ENCODE measurements around the gene HSD17B1. TPM values are rescaled to one million over a fixed set of nuclear protein-coding genes. Genes with fewer than 3 reads are reported as not detected.

HSD17B1 gene
- total RNA-seq, 1 experiment from 2014 or later: 1.5 TPM

GRCh38 chr17:42521036-42521435 lies 31.7 kb upstream of the HSD17B1 start:
- ATAC-seq: no peak

GRCh38 chr17:42521666-42522262 lies 31.0 kb upstream of the HSD17B1 start:
- Mint-ChIP-seq H3K4me3 (no peak overlapping the region), H3K36me3 (peaks cover 10% of the 10 kb centered on the region), H3K27me3 (ENCODE audit: low read depth) (peaks cover 4% of the 10 kb centered on the region), H3K4me1 (peaks cover 19% of the 10 kb centered on the region), H3K27ac (no peak overlapping the region), H3K9me3 (no peaks in the 10 kb centered on the region)
- TF ChIP-seq NFYB (CRISPR knock-in tag; conservative IDR thresholded peaks at IDR 0.05; ENCODE audit: low read depth) (no peak), HMGXB4 (CRISPR knock-in tag; IDR thresholded peaks at IDR 0.05) (no peak), ZNF219 (CRISPR knock-in tag; IDR thresholded peaks at IDR 0.05; ENCODE audit: borderline replicate concordance) (no peak), TEAD1 (CRISPR knock-in tag; IDR thresholded peaks at IDR 0.05) (no peak), JUN (CRISPR knock-in tag; IDR thresholded peaks at IDR 0.05) (no peak), GABPB1 (CRISPR knock-in tag; IDR thresholded peaks at IDR 0.05) (no peak)
- TF ChIP-seq, protein P1, sequence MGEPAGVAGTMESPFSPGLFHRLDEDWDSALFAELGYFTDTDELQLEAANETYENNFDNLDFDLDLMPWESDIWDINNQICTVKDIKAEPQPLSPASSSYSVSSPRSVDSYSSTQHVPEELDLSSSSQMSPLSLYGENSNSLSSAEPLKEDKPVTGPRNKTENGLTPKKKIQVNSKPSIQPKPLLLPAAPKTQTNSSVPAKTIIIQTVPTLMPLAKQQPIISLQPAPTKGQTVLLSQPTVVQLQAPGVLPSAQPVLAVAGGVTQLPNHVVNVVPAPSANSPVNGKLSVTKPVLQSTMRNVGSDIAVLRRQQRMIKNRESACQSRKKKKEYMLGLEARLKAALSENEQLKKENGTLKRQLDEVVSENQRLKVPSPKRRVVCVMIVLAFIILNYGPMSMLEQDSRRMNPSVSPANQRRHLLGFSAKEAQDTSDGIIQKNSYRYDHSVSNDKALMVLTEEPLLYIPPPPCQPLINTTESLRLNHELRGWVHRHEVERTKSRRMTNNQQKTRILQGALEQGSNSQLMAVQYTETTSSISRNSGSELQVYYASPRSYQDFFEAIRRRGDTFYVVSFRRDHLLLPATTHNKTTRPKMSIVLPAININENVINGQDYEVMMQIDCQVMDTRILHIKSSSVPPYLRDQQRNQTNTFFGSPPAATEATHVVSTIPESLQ (CRISPR knock-in tag; IDR thresholded peaks at IDR 0.05): no peak
- ChIA-PET CTCF (interaction anchor here (0.5 kb wide), 1 partner anchor 11 kb away, joined by 3 read pairs; no protein-coding TSS in a partner anchor), POLR2A (no interaction called here)
- no peak for DNase-seq (ENCODE audit: low spot score)
- no peak for ATAC-seq

More at GRCh38 chr17:42521036-42521435, 31.7 kb upstream of the HSD17B1 start:
- no peak for DNase-seq (ENCODE audit: low spot score)
- H3K9me3 Mint-ChIP-seq: no peaks in the 10 kb centered on the region
- H3K4me1 Mint-ChIP-seq: peaks cover 19% of the 10 kb centered on the region
- peaks cover 4% of the 10 kb centered on the region for H3K27me3 Mint-ChIP-seq (ENCODE audit: low read depth)
- no peak overlapping the region for H3K27ac Mint-ChIP-seq
- CTCF ChIA-PET: interaction anchor here (0.5 to 2.3 kb wide), 5 partner anchors 12 to 334 kb away, joined by 3 to 9 read pairs (median 4); partner anchors contain the start of genes CAVIN1 and PSMC3IP
- H3K4me3 Mint-ChIP-seq: no peak overlapping the region
- H3K36me3 Mint-ChIP-seq: peaks cover 10% of the 10 kb centered on the region
- POLR2A ChIA-PET: interaction anchor here (1.1 kb wide), 1 partner anchor 34 kb away, joined by 3 read pairs; no protein-coding TSS in a partner anchor
- TF ChIP-seq, protein P2, sequence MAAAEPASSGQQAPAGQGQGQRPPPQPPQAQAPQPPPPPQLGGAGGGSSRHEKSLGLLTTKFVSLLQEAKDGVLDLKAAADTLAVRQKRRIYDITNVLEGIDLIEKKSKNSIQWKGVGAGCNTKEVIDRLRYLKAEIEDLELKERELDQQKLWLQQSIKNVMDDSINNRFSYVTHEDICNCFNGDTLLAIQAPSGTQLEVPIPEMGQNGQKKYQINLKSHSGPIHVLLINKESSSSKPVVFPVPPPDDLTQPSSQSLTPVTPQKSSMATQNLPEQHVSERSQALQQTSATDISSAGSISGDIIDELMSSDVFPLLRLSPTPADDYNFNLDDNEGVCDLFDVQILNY (CRISPR knock-in tag; IDR thresholded peaks at IDR 0.05): no peak
- TF ChIP-seq SMAD3 (CRISPR knock-in tag; IDR thresholded peaks at IDR 0.05; ENCODE audit: borderline replicate concordance) (no peak), IRF2 (CRISPR knock-in tag; IDR thresholded peaks at IDR 0.05; ENCODE audit: borderline replicate concordance, low read depth) (no peak), MXD4 (CRISPR knock-in tag; IDR thresholded peaks at IDR 0.05; ENCODE audit: borderline replicate concordance) (no peak)
- TF ChIP-seq, protein P3, sequence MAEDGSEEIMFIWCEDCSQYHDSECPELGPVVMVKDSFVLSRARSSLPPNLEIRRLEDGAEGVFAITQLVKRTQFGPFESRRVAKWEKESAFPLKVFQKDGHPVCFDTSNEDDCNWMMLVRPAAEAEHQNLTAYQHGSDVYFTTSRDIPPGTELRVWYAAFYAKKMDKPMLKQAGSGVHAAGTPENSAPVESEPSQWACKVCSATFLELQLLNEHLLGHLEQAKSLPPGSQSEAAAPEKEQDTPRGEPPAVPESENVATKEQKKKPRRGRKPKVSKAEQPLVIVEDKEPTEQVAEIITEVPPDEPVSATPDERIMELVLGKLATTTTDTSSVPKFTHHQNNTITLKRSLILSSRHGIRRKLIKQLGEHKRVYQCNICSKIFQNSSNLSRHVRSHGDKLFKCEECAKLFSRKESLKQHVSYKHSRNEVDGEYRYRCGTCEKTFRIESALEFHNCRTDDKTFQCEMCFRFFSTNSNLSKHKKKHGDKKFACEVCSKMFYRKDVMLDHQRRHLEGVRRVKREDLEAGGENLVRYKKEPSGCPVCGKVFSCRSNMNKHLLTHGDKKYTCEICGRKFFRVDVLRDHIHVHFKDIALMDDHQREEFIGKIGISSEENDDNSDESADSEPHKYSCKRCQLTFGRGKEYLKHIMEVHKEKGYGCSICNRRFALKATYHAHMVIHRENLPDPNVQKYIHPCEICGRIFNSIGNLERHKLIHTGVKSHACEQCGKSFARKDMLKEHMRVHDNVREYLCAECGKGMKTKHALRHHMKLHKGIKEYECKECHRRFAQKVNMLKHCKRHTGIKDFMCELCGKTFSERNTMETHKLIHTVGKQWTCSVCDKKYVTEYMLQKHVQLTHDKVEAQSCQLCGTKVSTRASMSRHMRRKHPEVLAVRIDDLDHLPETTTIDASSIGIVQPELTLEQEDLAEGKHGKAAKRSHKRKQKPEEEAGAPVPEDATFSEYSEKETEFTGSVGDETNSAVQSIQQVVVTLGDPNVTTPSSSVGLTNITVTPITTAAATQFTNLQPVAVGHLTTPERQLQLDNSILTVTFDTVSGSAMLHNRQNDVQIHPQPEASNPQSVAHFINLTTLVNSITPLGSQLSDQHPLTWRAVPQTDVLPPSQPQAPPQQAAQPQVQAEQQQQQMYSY (CRISPR knock-in tag; IDR thresholded peaks at IDR 0.05): no peak
- TF ChIP-seq, protein P4, sequence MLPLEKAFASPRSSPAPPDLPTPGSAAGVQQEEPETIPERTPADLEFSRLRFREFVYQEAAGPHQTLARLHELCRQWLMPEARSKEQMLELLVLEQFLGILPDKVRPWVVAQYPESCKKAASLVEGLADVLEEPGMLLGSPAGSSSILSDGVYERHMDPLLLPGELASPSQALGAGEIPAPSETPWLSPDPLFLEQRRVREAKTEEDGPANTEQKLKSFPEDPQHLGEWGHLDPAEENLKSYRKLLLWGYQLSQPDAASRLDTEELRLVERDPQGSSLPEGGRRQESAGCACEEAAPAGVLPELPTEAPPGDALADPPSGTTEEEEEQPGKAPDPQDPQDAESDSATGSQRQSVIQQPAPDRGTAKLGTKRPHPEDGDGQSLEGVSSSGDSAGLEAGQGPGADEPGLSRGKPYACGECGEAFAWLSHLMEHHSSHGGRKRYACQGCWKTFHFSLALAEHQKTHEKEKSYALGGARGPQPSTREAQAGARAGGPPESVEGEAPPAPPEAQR (CRISPR knock-in tag; IDR thresholded peaks at IDR 0.05): no peak
